Activated naive CD4-positive, alpha-beta T cell treated with anti-CD3 and anti-CD28 coated beads for 36 hours (primary cell): ENCODE measurements around the gene SH2B3. TPM values are rescaled to one million over a fixed set of nuclear protein-coding genes. Genes with fewer than 3 reads are reported as not detected.
A peak's percentile ranks its signal among the peaks of the same experiment; 100 is the strongest.
"Not testable (repeated sequence)": the region's sequence is repeated elsewhere in the genome, so short reads cannot be mapped to it uniquely, and the experiment has no call there.

Experiments used
- CTCF ChIA-PET: fragments of 350-600 bp; sonication (Branson Sonifier 250); formaldehyde crosslinking; loops from one replicate; lab custom pipeline; 2021; ENCODE audit warnings: antibody characterized with exemption; lab: Charles Lee
- DNase-seq: peaks from one replicate; pipeline ENCODE4 v3.0.0-alpha.2; 2020
- H3K27ac Mint-ChIP-seq: one replicate; pipeline ENCODE4 v1.8.0; 2021; ENCODE audit warnings: mild to moderate bottlenecking, mixed read lengths
- H3K27me3 Mint-ChIP-seq: one replicate; pipeline ENCODE4 v1.8.0; 2021; ENCODE audit warnings: low read depth, mixed read lengths
- H3K36me3 Mint-ChIP-seq: one replicate; pipeline ENCODE4 v1.8.0; 2021; ENCODE audit warnings: low read depth, mixed read lengths
- H3K4me1 Mint-ChIP-seq: one replicate; pipeline ENCODE4 v1.8.0; 2021; ENCODE audit warnings: low read depth, mixed read lengths
- H3K4me3 Mint-ChIP-seq: one replicate; pipeline ENCODE4 v1.8.0; 2021; ENCODE audit warnings: mild to moderate bottlenecking, moderate library complexity, mixed read lengths
- H3K9me3 Mint-ChIP-seq: one replicate; pipeline ENCODE4 v1.8.0; 2021; ENCODE audit warnings: mixed read lengths
- intact Hi-C: fragments of 100-400 bp; cut with micrococcal nuclease; formaldehyde crosslinking; loops from one replicate; pipeline ENCODE4 v1.15.1; 2023
- total RNA-seq, 2 experiments: library from RNA; stranded (reverse); gene quantifications; one replicate each; pipeline ENCODE4 v1.2.3, GENCODE V29; 2021

The SH2B3 gene
- total RNA-seq, 2 experiments from 2014 or later: 21.1 to 21.3 TPM

DNA sequence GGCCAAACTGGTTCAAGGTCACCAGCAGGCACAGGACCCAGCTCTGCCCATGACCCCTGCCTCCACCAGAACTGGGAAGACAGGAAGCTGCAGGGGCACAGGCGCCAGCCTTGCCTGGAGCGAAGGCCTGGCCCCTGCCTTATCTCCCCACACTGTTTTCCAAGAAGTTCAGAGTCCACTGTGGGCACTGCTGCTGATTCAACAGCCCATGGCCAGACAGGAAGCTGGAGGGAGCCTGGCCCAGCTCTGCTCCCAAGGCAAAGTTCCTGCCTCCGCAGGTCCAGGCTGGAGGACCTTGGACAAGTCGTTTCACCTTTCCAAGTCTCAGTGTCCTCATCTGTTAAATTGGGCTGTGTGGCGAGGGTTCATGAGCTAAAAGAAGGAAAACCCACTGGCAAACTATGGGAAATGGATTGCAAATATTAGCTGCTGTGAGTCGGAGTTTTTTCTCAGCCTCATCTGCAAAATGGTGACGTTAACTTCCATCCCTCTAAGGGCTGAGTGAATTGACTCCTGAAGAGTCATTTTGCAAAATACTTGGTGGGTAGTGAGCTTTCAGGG, 38.0 kb upstream of the SH2B3 start:
- Mint-ChIP-seq H3K4me1 (peaks cover 14% of the 10 kb centered on the region), H3K27ac (no peak overlapping the region), H3K4me3 (peak overlapping the region; percentile 53), H3K9me3 (no peaks in the 10 kb centered on the region), H3K36me3 (no peaks in the 10 kb centered on the region), H3K27me3 (no peaks in the 10 kb centered on the region)
- no peak for DNase-seq
- intact Hi-C loops: no loop called here
- CTCF ChIA-PET: interaction anchor here (0.6 to 1.9 kb wide), 6 partner anchors 16 to 84 kb away, joined by 3 to 10 read pairs (median 4); no protein-coding TSS in a partner anchor

- CTCF ChIA-PET: interaction anchor here (1.2 to 1.9 kb wide), 4 partner anchors 15 to 83 kb away, joined by 3 to 10 read pairs (median 6); no protein-coding TSS in a partner anchor
These were observed 37.4 kb upstream of the SH2B3 start for GRCh38 chr12:111368291-111368787.

GRCh38 chr12:111368788-111369495, 36.8 kb upstream of the SH2B3 start, which contains the start of gene PHETA1:
Gene PHETA1, minus strand, starts transcription at chr12:111369095. Its CDS starts 5,668 bp downstream, at chr12:111363427.
- CTCF ChIA-PET: interaction anchor here (0.8 to 1.7 kb wide), 6 partner anchors 15 to 395 kb away, joined by 3 to 10 read pairs (median 4); no protein-coding TSS in a partner anchor
- intact Hi-C loops: no loop called here
- Mint-ChIP-seq H3K27me3 (no peaks in the 10 kb centered on the region), H3K4me1 (peaks cover 14% of the 10 kb centered on the region), H3K27ac (no peak within 1 kb of the TSS), H3K36me3 (no peaks in the 10 kb centered on the region), H3K9me3 (no peaks in the 10 kb centered on the region), H3K4me3 (peak within 1 kb of the TSS; percentile 73)
- DNase-seq: peak; percentile 81

More at GRCh38 chr12:111368291-111368787, 37.4 kb upstream of the SH2B3 start:
- Mint-ChIP-seq H3K4me1 (peaks cover 14% of the 10 kb centered on the region), H3K36me3 (no peaks in the 10 kb centered on the region), H3K9me3 (no peaks in the 10 kb centered on the region), H3K27ac (no peak overlapping the region), H3K4me3 (peak overlapping the region; percentile 53), H3K27me3 (no peaks in the 10 kb centered on the region)
- intact Hi-C loops: no loop called here
- DNase-seq: no peak

GRCh38 chr12:111369496-111370220, 36.1 kb upstream of the SH2B3 start:
- H3K36me3 Mint-ChIP-seq: no peaks in the 10 kb centered on the region
- no peak overlapping the region for H3K27ac Mint-ChIP-seq
- CTCF ChIA-PET: interaction anchor here (0.8 to 1.7 kb wide), 5 partner anchors 27 to 395 kb away, joined by 3 to 10 read pairs (median 3); no protein-coding TSS in a partner anchor
- peaks cover 14% of the 10 kb centered on the region for H3K4me1 Mint-ChIP-seq
- peak overlapping the region; percentile 73 for H3K4me3 Mint-ChIP-seq
- no peak for DNase-seq
- no peaks in the 10 kb centered on the region for H3K9me3 Mint-ChIP-seq
- intact Hi-C loops: no loop called here
- no peaks in the 10 kb centered on the region for H3K27me3 Mint-ChIP-seq

- DNase-seq, H3K9me3 Mint-ChIP-seq, H3K27ac Mint-ChIP-seq, H3K4me1 Mint-ChIP-seq, intact Hi-C loops, H3K4me3 Mint-ChIP-seq, H3K27me3 Mint-ChIP-seq, CTCF ChIA-PET, H3K36me3 Mint-ChIP-seq: not testable (repeated sequence)
These were observed 32.5 kb upstream of the SH2B3 start for GRCh38 chr12:111373231-111373630.

DNA sequence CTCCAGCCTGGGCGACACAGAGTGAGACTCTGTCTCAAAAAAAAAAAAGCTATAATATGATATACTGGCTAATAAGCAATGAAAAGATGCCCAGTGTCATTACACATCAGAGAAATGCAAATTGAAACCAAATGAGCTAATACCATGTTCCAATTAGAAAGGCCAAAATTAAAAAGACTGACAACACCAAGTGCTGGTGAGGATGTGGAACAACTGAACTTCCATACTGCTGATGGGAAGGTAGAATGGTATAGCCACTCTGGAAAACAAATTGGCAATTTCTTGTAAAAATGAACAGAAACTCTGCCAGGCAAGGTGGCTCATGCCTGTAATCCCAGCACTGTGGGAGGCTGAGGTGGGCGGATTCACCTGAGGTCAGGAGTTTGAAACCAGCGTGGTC, 28.3 kb upstream of the SH2B3 start:
- Mint-ChIP-seq H3K36me3 (no peaks in the 10 kb centered on the region), H3K27ac (no peak overlapping the region), H3K4me1 (no peaks in the 10 kb centered on the region), H3K27me3 (peaks cover 1% of the 10 kb centered on the region), H3K9me3 (peaks cover 2% of the 10 kb centered on the region), H3K4me3 (no peak overlapping the region)
- intact Hi-C loops: no loop called here
- no peak for DNase-seq
- CTCF ChIA-PET: no interaction called here

DNA sequence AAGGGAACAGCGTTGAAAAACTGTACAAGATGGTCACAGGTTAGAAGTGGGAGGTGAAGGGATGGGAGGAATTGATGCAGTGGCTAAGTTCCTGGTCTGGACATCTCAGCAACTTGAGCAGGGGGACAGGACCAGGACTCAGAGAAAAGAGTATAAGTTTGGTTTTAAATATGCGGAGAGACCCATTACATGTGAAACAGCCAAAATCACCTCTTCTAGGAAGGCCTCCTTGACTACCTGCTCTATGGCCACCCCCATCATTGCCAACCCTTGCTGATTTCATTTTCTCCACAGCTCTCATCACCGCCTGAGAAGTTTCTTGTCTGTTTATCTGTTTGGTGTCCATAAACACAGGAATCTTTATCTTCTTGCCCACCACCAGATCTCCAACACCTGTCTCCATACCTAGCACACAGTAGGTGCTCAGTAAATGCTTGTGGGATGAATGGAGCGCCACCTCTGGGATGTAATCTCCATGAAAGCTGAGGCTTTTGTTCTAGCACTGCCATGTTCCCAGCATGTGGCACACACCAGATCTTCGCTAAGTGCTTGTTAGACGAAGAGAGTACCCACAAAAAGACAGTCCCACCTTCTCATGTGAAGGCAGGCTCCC, 25.7 kb upstream of the SH2B3 start:
- CTCF ChIA-PET: interaction anchor here (0.7 to 1.4 kb wide), 2 partner anchors 16 to 30 kb away, joined by 5 to 7 read pairs; no protein-coding TSS in a partner anchor
- Mint-ChIP-seq H3K9me3 (peaks cover 2% of the 10 kb centered on the region), H3K4me3 (no peak overlapping the region), H3K27me3 (peaks cover 2% of the 10 kb centered on the region), H3K27ac (no peak overlapping the region), H3K4me1 (peaks cover 2% of the 10 kb centered on the region), H3K36me3 (no peaks in the 10 kb centered on the region)
- DNase-seq: no peak
- intact Hi-C loops: no loop called here

DNA sequence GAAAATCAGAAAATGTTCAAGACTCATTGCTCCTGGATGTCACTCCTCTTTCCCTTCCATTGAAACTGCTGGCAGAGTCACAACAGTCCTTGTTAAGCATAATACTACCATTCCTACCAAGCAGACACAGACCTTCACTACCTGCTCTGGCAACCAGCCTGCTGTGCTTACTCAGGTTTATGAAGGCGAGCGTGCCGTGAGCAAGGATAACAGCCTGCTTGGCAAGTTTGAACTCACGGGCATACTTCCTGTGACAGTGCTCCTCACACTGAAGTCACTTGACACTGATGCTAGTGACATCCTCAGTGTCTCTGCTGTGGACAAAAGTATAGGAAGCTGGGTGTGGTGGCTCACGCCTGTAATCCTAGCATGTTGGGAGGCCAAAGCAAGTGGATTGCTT, 21.1 kb upstream of the SH2B3 start:
- H3K4me3 Mint-ChIP-seq: no peak overlapping the region
- DNase-seq: no peak
- peaks cover 2% of the 10 kb centered on the region for H3K27me3 Mint-ChIP-seq
- H3K27ac Mint-ChIP-seq: no peak overlapping the region
- no peaks in the 10 kb centered on the region for H3K36me3 Mint-ChIP-seq
- H3K4me1 Mint-ChIP-seq: peaks cover 2% of the 10 kb centered on the region
- no peaks in the 10 kb centered on the region for H3K9me3 Mint-ChIP-seq
- CTCF ChIA-PET: interaction anchor here (0.9 kb wide), 2 partner anchors 12 to 66 kb away, joined by 3 to 5 read pairs; no protein-coding TSS in a partner anchor
- intact Hi-C loops: no loop called here

DNA sequence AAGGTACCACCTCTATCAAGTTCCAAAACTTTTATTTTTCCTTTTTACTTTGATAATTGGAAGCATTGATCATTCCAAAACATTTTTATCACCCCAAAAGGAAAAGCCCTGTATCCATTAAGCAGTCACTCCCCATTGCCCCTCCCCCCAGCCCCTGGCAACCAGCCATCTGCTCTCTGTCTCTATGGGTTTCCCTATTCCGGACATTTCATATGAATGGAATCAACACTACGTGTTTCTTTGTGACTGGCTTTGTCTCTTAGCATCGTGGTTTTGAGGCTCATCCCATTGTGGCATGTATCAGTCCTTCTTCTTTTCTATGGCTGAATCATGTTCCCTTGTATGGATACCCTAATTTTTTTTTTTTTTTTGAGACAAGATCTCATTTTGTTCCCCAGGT, 18.8 kb upstream of the SH2B3 start:
- peaks cover 2% of the 10 kb centered on the region for H3K27me3 Mint-ChIP-seq
- intact Hi-C loops: no loop called here
- DNase-seq: no peak
- H3K4me3 Mint-ChIP-seq: no peak overlapping the region
- H3K36me3 Mint-ChIP-seq: no peaks in the 10 kb centered on the region
- no peak overlapping the region for H3K27ac Mint-ChIP-seq
- peaks cover 2% of the 10 kb centered on the region for H3K4me1 Mint-ChIP-seq
- CTCF ChIA-PET: no interaction called here
- no peaks in the 10 kb centered on the region for H3K9me3 Mint-ChIP-seq

GRCh38 chr12:111387747-111388323, 17.9 kb upstream of the SH2B3 start:
- H3K4me1 Mint-ChIP-seq: peaks cover 2% of the 10 kb centered on the region
- CTCF ChIA-PET: no interaction called here
- intact Hi-C loops: no loop called here

GRCh38 chr12:111389635-111390034, 16.1 kb upstream of the SH2B3 start:
- no peaks in the 10 kb centered on the region for H3K27me3 Mint-ChIP-seq
- no peaks in the 10 kb centered on the region for H3K36me3 Mint-ChIP-seq
- no peak for DNase-seq
- H3K9me3 Mint-ChIP-seq: no peaks in the 10 kb centered on the region
- intact Hi-C loops: no loop called here
- H3K4me3 Mint-ChIP-seq: no peak overlapping the region
- H3K27ac Mint-ChIP-seq: no peak overlapping the region
- CTCF ChIA-PET: no interaction called here
- H3K4me1 Mint-ChIP-seq: no peaks in the 10 kb centered on the region

More at GRCh38 chr12:111387747-111388323, 17.9 kb upstream of the SH2B3 start:
- no peak overlapping the region for H3K4me3 Mint-ChIP-seq
- H3K36me3 Mint-ChIP-seq: no peaks in the 10 kb centered on the region
- no peaks in the 10 kb centered on the region for H3K27me3 Mint-ChIP-seq
- no peak overlapping the region for H3K27ac Mint-ChIP-seq
- DNase-seq: no peak
- no peaks in the 10 kb centered on the region for H3K9me3 Mint-ChIP-seq
